Subcutaneous abdominal adipose tissue (tissue), 5 donors: ENCODE results near the gene CA10.

Experiments used
- H3K27ac ChIP-seq: one replicate; pipeline ENCODE4 v1.7.0; 2013; ENCODE audit warnings: low read depth, mild to moderate bottlenecking, inconsistent platforms, low read length, moderate library complexity
- H3K27me3 ChIP-seq, 5 donors: one replicate each; pipeline ENCODE4 v1.7.0; 2013; ENCODE audit warnings: low read length in 5 of 5, inconsistent platforms in 1 of 5; ENCODE audit not compliant: control insufficient read depth in 5 of 5, insufficient read depth in 4 of 5
- H3K36me3 ChIP-seq, 5 donors: one replicate each; pipeline ENCODE4 v1.7.0; 2013; ENCODE audit warnings: low read length in 5 of 5; ENCODE audit not compliant: control insufficient read depth in 5 of 5, insufficient read depth in 5 of 5
- H3K4me1 ChIP-seq, 5 donors: one replicate each; pipeline ENCODE4 v1.7.0; 2013; ENCODE audit warnings: low read length in 5 of 5, mild to moderate bottlenecking in 3 of 5, moderate library complexity in 1 of 5; ENCODE audit not compliant: control insufficient read depth in 5 of 5, insufficient read depth in 5 of 5
- H3K4me3 ChIP-seq, 5 donors: one replicate each; pipeline ENCODE4 v1.7.0; 2013; ENCODE audit warnings: low read length in 5 of 5, low read depth in 1 of 5
- H3K9ac ChIP-seq, 5 donors: one replicate each; pipeline ENCODE4 v1.7.0; 2013; ENCODE audit warnings: low read length in 5 of 5, mild to moderate bottlenecking in 4 of 5, moderate library complexity in 3 of 5
- H3K9me3 ChIP-seq, 5 donors: one replicate each; pipeline ENCODE4 v1.7.0; 2013; ENCODE audit warnings: low read length in 5 of 5; ENCODE audit not compliant: control insufficient read depth in 5 of 5
- donor health status: healthy.
- donor health status: healthy.
- donor health status: healthy.
- donor health status: healthy.
- donor health status: healthy.

The CA10 gene

DNA sequence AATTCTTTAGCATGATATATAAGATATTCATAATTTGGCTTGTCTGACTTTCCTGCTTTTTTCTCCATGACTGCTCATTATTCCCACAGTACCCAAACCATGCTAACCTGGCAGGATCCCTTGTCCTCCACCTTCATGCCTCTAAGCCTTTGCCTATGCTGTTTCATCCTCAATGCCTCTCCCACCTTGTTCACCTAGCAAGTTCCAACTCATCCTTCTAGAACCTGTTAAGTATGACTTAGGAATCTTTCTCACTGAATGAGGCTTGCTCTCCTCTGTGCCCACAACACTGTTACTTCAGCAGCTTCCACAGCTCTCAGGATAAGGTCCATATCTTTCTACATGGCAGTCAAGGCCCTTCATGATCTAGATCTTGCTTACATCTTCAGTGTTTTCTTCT lies 34.0 kb downstream of the CA10 start:
- Histone ChIP-seq H3K36me3 (no peaks in the 10 kb centered on the region), H3K9me3 (peaks cover 0 to 3% (median 0%) of the 10 kb centered on the region in 5 donors), H3K4me1 (no peaks in the 10 kb centered on the region), H3K27me3 (peaks cover 0 to 3% (median 0%) of the 10 kb centered on the region in 5 donors), H3K27ac (no peak overlapping the region), H3K4me3 (no peak overlapping the region), H3K9ac (no peak overlapping the region)

DNA sequence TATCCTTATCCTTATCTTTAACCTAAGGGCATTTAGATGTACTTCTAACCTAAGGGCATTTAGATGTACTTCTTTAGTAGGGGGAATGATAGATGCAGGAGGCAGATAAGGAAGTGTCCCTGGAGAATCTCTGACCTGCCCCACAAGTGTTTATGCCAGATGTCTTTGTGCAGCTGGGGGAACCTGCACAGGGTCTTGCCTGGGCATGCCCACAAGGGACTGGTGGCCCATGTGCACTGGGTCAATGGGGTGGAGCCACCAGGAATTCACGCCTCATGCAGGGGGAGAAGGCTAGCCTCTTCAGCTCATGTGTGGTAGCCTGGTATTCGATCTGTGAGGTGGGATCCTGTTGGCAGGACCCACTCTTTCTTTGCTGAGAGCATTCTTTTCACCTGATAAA lies 38.0 kb downstream of the CA10 start:
- Histone ChIP-seq H3K27ac (no peak overlapping the region), H3K4me3 (no peak overlapping the region), H3K36me3 (no peaks in the 10 kb centered on the region), H3K9me3 (peaks cover 0 to 4% (median 0%) of the 10 kb centered on the region in 5 donors), H3K4me1 (no peaks in the 10 kb centered on the region), H3K9ac (no peak overlapping the region), H3K27me3 (no peaks in the 10 kb centered on the region)

DNA sequence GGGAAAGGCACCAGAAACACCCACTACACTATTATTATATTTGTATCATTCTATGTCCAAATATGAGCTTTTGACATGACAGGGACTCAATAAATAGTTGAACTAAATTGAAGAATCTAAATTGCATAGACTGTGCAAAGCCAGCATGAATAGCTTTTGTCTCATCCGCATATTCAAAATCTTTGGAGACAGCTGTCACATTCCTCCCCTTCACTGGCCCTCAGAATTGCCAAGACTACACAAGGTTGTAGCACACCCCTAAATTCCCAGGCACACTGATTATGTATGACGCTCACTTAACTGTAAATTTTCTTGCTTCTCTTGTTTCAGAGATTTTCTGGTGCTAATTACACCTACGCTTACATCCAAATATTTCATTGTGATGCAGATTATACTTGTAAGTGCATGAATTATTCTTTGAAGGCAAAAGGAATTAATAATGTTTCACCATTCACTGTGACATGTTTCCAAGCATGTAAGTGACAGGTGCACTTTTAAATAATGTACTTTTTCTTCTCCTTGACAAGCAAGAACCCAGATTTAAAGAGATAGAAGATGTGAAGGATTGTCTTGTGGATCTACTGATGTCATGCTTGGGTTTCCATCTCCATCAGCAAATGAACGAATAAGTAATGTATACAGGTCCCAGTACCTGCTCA lies 47.5 kb downstream of the CA10 start:
- H3K36me3 ChIP-seq: no peaks in the 10 kb centered on the region
- no peak overlapping the region for H3K27ac ChIP-seq
- no peak overlapping the region for H3K4me3 ChIP-seq
- peaks cover 0 to 3% (median 0%) of the 10 kb centered on the region in 5 donors for H3K27me3 ChIP-seq
- H3K9me3 ChIP-seq: no peaks in the 10 kb centered on the region
- no peaks in the 10 kb centered on the region for H3K4me1 ChIP-seq
- H3K9ac ChIP-seq: no peak overlapping the region

DNA sequence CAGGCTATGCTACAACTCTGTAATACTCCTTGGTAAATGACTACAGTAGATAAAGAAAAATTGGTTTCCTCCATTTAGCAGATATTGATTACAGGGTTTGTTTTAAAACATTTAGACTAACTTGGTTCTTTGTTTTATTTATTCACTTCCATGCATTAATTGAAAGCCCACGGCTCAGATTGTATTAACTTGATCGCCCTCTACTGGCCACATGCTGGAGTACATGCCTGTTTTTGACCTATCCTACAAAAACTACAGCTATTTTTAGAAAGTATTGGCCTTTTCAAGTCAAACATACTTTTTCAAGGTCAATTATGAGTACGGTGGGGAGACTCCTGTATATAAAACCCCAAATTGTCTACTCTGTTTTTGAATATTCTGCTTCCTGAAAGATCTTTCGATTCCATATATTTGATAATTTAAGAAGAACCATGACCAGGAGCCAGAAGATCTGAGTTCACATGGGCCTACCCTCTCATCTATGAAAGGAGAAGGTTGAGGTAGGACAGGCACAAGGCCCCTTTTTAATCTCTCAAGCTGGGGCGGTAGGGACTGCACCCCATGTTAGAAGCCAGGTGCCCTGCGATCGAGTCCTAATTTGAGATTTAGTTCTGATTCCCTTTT lies 51.8 kb downstream of the CA10 start:
- no peaks in the 10 kb centered on the region for H3K9me3 ChIP-seq
- H3K27me3 ChIP-seq: peaks cover 0 to 3% (median 0%) of the 10 kb centered on the region in 5 donors
- no peaks in the 10 kb centered on the region for H3K4me1 ChIP-seq
- no peak overlapping the region for H3K27ac ChIP-seq
- no peak overlapping the region for H3K9ac ChIP-seq
- no peak overlapping the region for H3K4me3 ChIP-seq
- H3K36me3 ChIP-seq: no peaks in the 10 kb centered on the region

DNA sequence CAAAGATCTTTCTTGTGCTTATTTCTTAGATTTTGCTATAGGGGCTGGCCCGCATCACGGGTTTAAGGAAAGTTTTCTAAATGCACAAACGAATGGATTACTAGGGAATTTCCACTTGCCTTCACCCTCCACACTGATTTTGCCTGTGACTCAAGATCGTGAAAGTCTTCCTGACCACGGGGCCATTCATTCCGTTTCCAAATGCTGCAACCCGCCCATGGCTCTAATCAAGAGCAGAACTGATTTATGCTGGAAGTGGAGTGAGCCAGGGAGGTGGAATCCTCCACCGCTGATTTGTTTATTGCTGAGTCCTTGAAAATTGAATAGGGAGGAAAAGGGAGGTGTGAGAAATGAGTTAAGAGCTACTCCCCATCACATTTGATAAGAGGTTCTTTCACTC lies 52.4 kb downstream of the CA10 start:
- no peak overlapping the region for H3K27ac ChIP-seq
- no peak overlapping the region for H3K9ac ChIP-seq
- no peak overlapping the region for H3K4me3 ChIP-seq
- no peaks in the 10 kb centered on the region for H3K36me3 ChIP-seq
- peaks cover 0 to 3% (median 0%) of the 10 kb centered on the region in 5 donors for H3K27me3 ChIP-seq
- no peaks in the 10 kb centered on the region for H3K9me3 ChIP-seq
- no peaks in the 10 kb centered on the region for H3K4me1 ChIP-seq

DNA sequence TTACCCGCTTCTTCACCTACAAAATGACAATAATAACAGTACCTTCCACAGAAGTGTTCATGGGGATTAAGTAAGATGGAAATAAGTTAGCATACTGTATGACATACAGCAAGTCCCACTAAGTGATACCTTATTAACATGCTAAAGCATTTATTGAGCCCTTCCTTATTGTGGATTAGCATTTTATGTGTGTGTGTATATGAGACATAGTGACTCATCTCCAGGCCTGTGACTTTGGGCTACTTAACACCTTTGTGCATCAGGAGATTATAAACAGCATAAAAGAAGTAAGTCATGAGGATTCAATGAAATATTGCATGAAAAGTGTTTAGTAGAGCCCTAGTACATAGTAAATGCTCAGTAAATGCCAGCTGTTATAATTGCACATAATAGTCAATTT lies 52.9 kb downstream of the CA10 start:
- Histone ChIP-seq H3K4me3 (no peak overlapping the region), H3K4me1 (no peaks in the 10 kb centered on the region), H3K9ac (no peak overlapping the region), H3K36me3 (no peaks in the 10 kb centered on the region), H3K9me3 (no peaks in the 10 kb centered on the region), H3K27me3 (peaks cover 0 to 1% (median 0%) of the 10 kb centered on the region in 5 donors), H3K27ac (no peak overlapping the region)

DNA sequence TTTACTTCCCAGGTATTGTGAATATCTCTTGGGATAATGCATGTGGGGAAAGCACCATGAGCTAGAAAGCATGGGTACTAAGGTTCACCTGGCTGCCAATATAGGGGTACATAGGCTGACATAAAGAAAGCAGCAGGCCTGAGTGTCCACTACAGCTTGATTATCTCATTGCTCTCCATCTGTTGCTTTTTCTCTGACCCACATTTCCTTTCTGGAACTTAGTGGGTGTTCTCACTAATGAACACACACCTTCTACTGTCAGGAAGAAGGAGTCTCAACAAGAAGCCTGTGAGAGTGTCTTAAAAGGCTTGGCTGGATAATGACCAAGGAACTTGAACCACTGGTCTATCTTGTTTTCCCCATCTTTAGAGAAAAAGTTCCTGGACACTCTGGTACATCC lies 62.5 kb downstream of the CA10 start:
- no peak overlapping the region for H3K9ac ChIP-seq
- no peaks in the 10 kb centered on the region for H3K9me3 ChIP-seq
- no peak overlapping the region for H3K4me3 ChIP-seq
- no peaks in the 10 kb centered on the region for H3K36me3 ChIP-seq
- no peak overlapping the region for H3K27ac ChIP-seq
- H3K4me1 ChIP-seq: no peaks in the 10 kb centered on the region
- H3K27me3 ChIP-seq: no peaks in the 10 kb centered on the region

DNA sequence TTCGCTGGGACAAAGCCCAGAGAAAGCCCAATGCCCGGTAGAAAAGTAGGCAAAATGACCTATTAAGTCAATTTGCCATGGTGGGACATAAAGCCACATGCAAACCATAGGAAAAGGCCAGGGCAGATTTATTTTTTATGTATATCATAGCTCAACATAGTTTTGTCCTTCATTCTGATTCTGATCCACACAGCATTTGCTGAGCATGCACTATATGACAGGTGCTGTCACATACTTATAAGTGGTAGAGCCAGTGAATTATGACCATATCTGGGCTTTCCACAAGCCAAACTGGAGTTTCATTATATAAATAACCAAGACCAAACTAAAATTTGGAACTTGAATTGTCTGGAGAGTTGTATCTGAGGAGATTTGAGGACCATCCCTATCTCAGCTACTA lies 74.3 kb downstream of the CA10 start:
- no peaks in the 10 kb centered on the region for H3K9me3 ChIP-seq
- no peaks in the 10 kb centered on the region for H3K27me3 ChIP-seq
- H3K4me1 ChIP-seq: no peaks in the 10 kb centered on the region
- no peaks in the 10 kb centered on the region for H3K36me3 ChIP-seq
- H3K27ac ChIP-seq: no peak overlapping the region
- H3K4me3 ChIP-seq: no peak overlapping the region
- no peak overlapping the region for H3K9ac ChIP-seq

DNA sequence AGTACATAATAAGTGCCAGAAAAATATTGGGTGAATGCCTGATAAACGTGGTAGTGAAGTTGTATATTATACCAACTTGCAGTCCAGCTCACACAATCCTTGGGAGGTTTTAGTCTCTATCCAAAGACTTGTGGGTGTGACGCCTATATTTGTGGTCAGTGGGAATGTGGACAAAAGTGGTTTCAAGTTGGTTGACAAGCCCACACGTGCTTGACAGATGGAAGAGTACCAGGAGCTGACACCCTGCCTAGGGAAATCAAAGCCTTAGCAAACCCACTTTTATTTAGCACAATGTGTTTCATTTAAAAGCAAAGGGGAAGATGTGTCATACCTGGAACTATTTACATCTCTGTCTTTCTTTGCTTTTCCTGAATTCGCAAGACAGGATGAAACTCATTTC lies 79.0 kb downstream of the CA10 start:
- H3K36me3 ChIP-seq: no peaks in the 10 kb centered on the region
- no peak overlapping the region for H3K9ac ChIP-seq
- no peaks in the 10 kb centered on the region for H3K4me1 ChIP-seq

DNA sequence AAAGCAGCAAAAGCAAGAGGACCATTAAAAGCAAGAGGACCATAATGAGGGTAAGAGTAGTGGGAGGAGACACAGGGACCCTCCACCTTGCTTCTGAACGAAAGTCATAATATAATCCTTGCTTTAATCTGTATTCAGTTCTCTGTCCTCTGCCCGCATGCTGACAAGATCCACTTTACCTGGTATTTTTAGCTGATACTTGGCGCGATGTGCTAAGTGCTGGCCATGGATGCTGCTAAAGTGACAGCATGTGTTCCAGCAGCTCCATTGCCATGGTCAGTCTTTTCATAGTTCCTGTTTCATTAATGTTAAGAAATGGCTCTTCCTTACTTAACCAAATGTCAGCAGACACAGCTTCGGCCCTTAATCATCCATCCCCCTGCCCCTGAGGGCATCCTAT lies 86.8 kb downstream of the CA10 start:
- peaks cover 0 to 3% (median 0%) of the 10 kb centered on the region in 5 donors for H3K27me3 ChIP-seq
- H3K27ac ChIP-seq: no peak overlapping the region
- H3K9me3 ChIP-seq: peaks cover 0 to 8% (median 0%) of the 10 kb centered on the region in 5 donors
- H3K9ac ChIP-seq: no peak overlapping the region
- no peak overlapping the region for H3K4me3 ChIP-seq
- no peaks in the 10 kb centered on the region for H3K36me3 ChIP-seq
- H3K4me1 ChIP-seq: no peaks in the 10 kb centered on the region

More for the DNA sequence above, 79.0 kb downstream of the CA10 start:
- Histone ChIP-seq H3K4me3 (no peak overlapping the region), H3K9me3 (no peaks in the 10 kb centered on the region), H3K27me3 (no peaks in the 10 kb centered on the region), H3K27ac (no peak overlapping the region)
